PFSK-1 (cell line): ENCODE measurements around the gene ZNF331.

Experiments used
- FOXP2 ChIP-seq: optimal IDR thresholded peaks from 2 replicates; pipeline ENCODE3; 2011; ENCODE audit warnings: borderline replicate concordance, control low read depth, inconsistent platforms; ENCODE audit not compliant: insufficient read depth; ENCODE audit errors: extremely low read length, extremely low read depth
- POLR2AphosphoS5 ChIP-seq: IDR thresholded peaks from 2 replicates; pipeline ENCODE4 v1.6.1; 2012; ENCODE audit warnings: low read depth, mild to moderate bottlenecking, control low read depth, low read length, moderate library complexity
- SIN3A ChIP-seq: IDR thresholded peaks from 2 replicates; pipeline ENCODE4 v1.6.1; 2012; ENCODE audit warnings: mild to moderate bottlenecking, low read length, moderate library complexity, borderline replicate concordance; ENCODE audit not compliant: insufficient read depth
- TAF1 ChIP-seq: IDR thresholded peaks from 2 replicates; pipeline ENCODE4 v1.6.1; 2012; ENCODE audit warnings: low read length, control low read depth, borderline replicate concordance; ENCODE audit not compliant: insufficient read depth
- TF ChIP-seq, protein P1 (sequence below), 2 experiments: IDR thresholded peaks; 2 replicates each; pipeline versions ENCODE4 v1.6.1 to v1.8.0; 2011 to 2012; ENCODE audit warnings: low read depth in 2 of 2, low read length in 2 of 2, control low read depth in 1 of 2, inconsistent platforms in 1 of 2, mild to moderate bottlenecking in 1 of 2, moderate library complexity in 1 of 2; ENCODE audit not compliant: insufficient read depth in 1 of 2

The ZNF331 gene

DNA sequence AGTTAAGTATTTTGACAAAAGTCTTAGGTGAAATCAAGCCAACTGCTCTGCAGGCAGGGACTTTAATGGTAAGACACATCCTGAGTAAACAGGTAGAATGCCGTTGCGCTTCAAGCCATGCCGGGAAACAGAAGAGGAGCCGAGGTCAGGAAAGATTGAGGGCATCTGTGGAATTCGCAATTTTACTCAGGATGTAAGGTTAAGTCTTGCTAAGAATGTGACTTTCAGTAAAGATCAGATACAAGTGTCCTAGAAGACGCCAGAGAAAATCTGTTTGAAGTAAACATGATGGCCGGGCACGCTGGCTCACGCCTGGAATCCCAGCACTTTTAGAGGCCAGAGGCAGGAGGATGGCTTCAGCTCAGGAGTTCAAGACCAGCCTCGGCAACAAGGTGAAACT is 60.4 kb downstream of the ZNF331 start:
- TF ChIP-seq SIN3A, result no peak
- TF ChIP-seq POLR2AphosphoS5, result no peak
- TF ChIP-seq, protein P1, sequence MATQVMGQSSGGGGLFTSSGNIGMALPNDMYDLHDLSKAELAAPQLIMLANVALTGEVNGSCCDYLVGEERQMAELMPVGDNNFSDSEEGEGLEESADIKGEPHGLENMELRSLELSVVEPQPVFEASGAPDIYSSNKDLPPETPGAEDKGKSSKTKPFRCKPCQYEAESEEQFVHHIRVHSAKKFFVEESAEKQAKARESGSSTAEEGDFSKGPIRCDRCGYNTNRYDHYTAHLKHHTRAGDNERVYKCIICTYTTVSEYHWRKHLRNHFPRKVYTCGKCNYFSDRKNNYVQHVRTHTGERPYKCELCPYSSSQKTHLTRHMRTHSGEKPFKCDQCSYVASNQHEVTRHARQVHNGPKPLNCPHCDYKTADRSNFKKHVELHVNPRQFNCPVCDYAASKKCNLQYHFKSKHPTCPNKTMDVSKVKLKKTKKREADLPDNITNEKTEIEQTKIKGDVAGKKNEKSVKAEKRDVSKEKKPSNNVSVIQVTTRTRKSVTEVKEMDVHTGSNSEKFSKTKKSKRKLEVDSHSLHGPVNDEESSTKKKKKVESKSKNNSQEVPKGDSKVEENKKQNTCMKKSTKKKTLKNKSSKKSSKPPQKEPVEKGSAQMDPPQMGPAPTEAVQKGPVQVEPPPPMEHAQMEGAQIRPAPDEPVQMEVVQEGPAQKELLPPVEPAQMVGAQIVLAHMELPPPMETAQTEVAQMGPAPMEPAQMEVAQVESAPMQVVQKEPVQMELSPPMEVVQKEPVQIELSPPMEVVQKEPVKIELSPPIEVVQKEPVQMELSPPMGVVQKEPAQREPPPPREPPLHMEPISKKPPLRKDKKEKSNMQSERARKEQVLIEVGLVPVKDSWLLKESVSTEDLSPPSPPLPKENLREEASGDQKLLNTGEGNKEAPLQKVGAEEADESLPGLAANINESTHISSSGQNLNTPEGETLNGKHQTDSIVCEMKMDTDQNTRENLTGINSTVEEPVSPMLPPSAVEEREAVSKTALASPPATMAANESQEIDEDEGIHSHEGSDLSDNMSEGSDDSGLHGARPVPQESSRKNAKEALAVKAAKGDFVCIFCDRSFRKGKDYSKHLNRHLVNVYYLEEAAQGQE (IDR thresholded peaks at IDR 0.05; ENCODE audit: insufficient read depth in 1 of 2, low read depth in 2 of 2, low read length in 2 of 2), result no peak
- no peak for TF ChIP-seq TAF1
- TF ChIP-seq FOXP2, result no peak

DNA sequence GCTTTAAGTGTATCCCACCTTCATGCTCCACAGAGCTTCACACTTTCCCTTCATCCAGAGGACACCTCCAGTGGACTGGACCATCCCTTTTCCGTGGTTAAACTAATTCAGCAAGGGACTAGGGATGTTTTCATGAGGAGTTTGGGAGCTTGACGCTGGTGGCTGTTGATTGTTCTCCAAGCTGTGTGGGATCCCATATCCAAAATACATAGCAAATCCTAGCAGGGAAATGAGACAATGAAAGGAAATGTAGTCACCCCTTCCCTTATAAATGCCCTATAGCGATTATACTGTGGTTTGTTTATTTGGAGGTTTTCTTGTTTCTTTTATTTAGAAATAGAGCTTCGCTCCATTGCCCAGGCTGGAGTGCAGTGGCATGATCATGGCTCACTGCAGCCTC is 62.3 kb downstream of the ZNF331 start:
- TF ChIP-seq FOXP2, result no peak
- TF ChIP-seq POLR2AphosphoS5, result no peak
- TF ChIP-seq SIN3A, result no peak
- TF ChIP-seq TAF1, result no peak
- TF ChIP-seq, protein P1 (IDR thresholded peaks at IDR 0.05; ENCODE audit: insufficient read depth in 1 of 2, low read depth in 2 of 2, low read length in 2 of 2), result no peak

DNA sequence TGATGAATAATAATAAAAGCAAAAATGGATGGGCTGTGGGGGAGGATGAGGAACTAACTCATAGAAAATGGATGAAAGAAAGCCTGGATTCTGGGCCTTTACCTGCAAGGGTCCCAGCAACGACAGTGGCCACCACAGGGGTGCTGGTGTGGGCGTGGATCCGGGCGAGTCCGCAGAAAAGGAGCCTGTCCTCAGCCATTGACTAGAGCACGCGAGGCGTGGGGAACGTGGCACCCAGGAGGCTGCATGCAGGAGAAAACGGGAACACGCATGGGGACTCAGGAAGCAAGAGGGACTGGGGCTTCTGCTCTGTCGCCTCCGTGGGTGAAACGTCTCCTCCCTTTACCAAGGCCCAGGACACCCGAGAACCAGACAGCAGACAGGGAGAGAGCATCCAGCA is 68.1 kb downstream of the ZNF331 start:
- TF ChIP-seq FOXP2 (no peak), POLR2AphosphoS5 (no peak), TAF1 (no peak), SIN3A (no peak)
- TF ChIP-seq, protein P1 (IDR thresholded peaks at IDR 0.05; ENCODE audit: insufficient read depth in 1 of 2, low read depth in 2 of 2, low read length in 2 of 2), result no peak

DNA sequence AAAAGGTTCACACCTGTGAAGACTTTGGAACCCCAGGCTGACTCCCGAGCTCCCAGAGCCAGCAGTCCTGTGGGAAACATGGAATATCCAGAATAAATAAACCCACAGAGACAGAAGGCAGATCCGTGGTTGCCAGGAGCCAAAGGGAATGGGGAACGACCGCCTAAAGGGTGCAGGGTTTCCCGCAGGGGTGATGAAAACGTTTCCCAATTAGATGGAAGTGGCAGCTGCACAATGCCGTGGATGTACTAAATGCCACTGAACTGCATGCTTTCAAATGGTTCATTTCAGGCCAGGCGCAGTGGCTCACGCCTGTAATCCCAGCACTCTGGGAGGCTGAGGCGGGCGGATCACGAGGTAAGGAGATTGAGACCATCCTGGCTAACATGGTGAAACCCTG is 70.4 kb downstream of the ZNF331 start:
- TF ChIP-seq FOXP2 (no peak), POLR2AphosphoS5 (no peak), TAF1 (no peak), SIN3A (no peak)
- TF ChIP-seq, protein P1 (IDR thresholded peaks at IDR 0.05; ENCODE audit: insufficient read depth in 1 of 2, low read depth in 2 of 2, low read length in 2 of 2), result no peak
